B cell (primary cell): Measurements from ENCODE around the gene ITPR1. TPM values are rescaled to one million over a fixed set of nuclear protein-coding genes. Genes with fewer than 3 reads are reported as not detected.

ENCODE experiments used
- ATAC-seq: fragments of 200-7000 bp; cut with Tn5 transposase; one replicate; pipeline ENCODE4 v1.10.0; 2021; ENCODE audit warnings: low read depth, mild to moderate bottlenecking, moderate number of reproducible peaks, moderate library complexity
- CTCF ChIA-PET: fragments of 350-600 bp; sonication (Branson Sonifier 250); formaldehyde crosslinking; loops from one replicate; lab custom pipeline; 2021; ENCODE audit warnings: antibody characterized with exemption, inconsistent platforms; lab: Charles Lee
- POLR2A ChIA-PET: fragments of 350-600 bp; sonication (Branson Sonifier 250); formaldehyde crosslinking; loops from one replicate; lab custom pipeline; 2021; ENCODE audit warnings: antibody characterized with exemption; lab: Charles Lee
- DNase-seq: peaks from one replicate; pipeline ENCODE4 v3.0.0; 2013
- H2AFZ ChIP-seq: 2 replicates; pipeline ENCODE4 v1.6.1; 2012; ENCODE audit warnings: mild to moderate bottlenecking, low read depth, low read length; ENCODE audit not compliant: insufficient read depth, poor library complexity, severe bottlenecking
- H3K27ac ChIP-seq, 2 donors: 1 replicate in 1 of 2; 2 replicates in 1 of 2; pipeline ENCODE4 v1.5.1; 2012 to 2013; ENCODE audit warnings: low read length in 2 of 2, mild to moderate bottlenecking in 2 of 2, moderate library complexity in 1 of 2
- H3K27me3 ChIP-seq, 4 experiments: fragments of 200-600 bp in 1 of 4; sonication (generic) in 1 of 4; replicated peaks in 1 of 4; 1 replicate in 2 of 4; 2 replicates in 2 of 4; pipeline versions ENCODE4 v1.6.1 to v1.7.0; 2013 to 2016; ENCODE audit warnings: low read length in 3 of 4, mild to moderate bottlenecking in 2 of 4, mixed read lengths in 1 of 4, moderate library complexity in 1 of 4; ENCODE audit not compliant: insufficient read depth in 4 of 4, control insufficient read depth in 3 of 4; ENCODE audit errors: control extremely low read depth in 1 of 4
- H3K36me3 ChIP-seq, 2 experiments: replicated peaks in 1 of 2; 1 replicate in 1 of 2; 2 replicates in 1 of 2; pipeline versions ENCODE4 v1.6.1 to v1.7.1; 2013; ENCODE audit warnings: low read length in 1 of 2; ENCODE audit not compliant: insufficient read depth in 2 of 2, control insufficient read depth in 1 of 2; ENCODE audit errors: control extremely low read depth in 1 of 2, extremely low read depth in 1 of 2
- H3K4me1 ChIP-seq, 2 donors: fragments of 200-600 bp in 1 of 2; sonication (generic) in 1 of 2; 1 replicate in 1 of 2; 2 replicates in 1 of 2; pipeline versions ENCODE4 v1.5.1 to v1.6.1; 2013 to 2017; ENCODE audit warnings: low read length in 2 of 2; ENCODE audit not compliant: control insufficient read depth in 2 of 2, insufficient read depth in 2 of 2
- H3K4me2 ChIP-seq: replicated peaks from 2 replicates; pipeline ENCODE3; 2012; ENCODE audit warnings: mild to moderate bottlenecking, low read depth, low read length; ENCODE audit not compliant: poor library complexity, severe bottlenecking
- H3K4me3 ChIP-seq, 5 experiments: fragments of 200-600 bp in 1 of 5; sonication (generic) in 1 of 5; 1 replicate in 3 of 5; 2 replicates in 2 of 5; pipeline versions ENCODE4 v1.5.1 to v1.7.0; 2011 to 2016; ENCODE audit warnings: low read length in 4 of 5, mild to moderate bottlenecking in 4 of 5, low read depth in 2 of 5, control low read depth in 1 of 5, moderate library complexity in 1 of 5; ENCODE audit not compliant: insufficient read depth in 1 of 5; ENCODE audit errors: control extremely low read depth in 1 of 5, extremely low read depth in 1 of 5
- H3K79me2 ChIP-seq: fragments of 200-600 bp; sonication (generic); one replicate; pipeline ENCODE4 v1.6.0; 2016; ENCODE audit warnings: low read length; ENCODE audit not compliant: control insufficient read depth, insufficient read depth
- H3K9ac ChIP-seq: fragments of 200-600 bp; sonication (generic); 2 replicates; pipeline ENCODE4 v1.6.1; 2017; ENCODE audit warnings: mild to moderate bottlenecking, low read length, moderate library complexity
- H3K9me3 ChIP-seq, 3 donors: one replicate each; pipeline versions ENCODE4 v1.6.1 to v1.7.1; 2013; ENCODE audit warnings: low read length in 2 of 3; ENCODE audit not compliant: control insufficient read depth in 2 of 3, insufficient read depth in 1 of 3; ENCODE audit errors: control extremely low read depth in 1 of 3
- H4K20me1 ChIP-seq: 2 replicates; pipeline ENCODE4 v1.6.0; 2012; ENCODE audit warnings: mild to moderate bottlenecking, low read length; ENCODE audit not compliant: insufficient read depth, control insufficient read depth, poor library complexity, severe bottlenecking
- H3K27ac Mint-ChIP-seq: one replicate; pipeline ENCODE4 v1.8.0; 2021; ENCODE audit warnings: mixed read lengths
- H3K27me3 Mint-ChIP-seq: one replicate; pipeline ENCODE4 v1.8.0; 2021; ENCODE audit warnings: mixed read lengths
- H3K4me1 Mint-ChIP-seq: one replicate; pipeline ENCODE4 v1.8.0; 2021; ENCODE audit warnings: mixed read lengths
- H3K4me3 Mint-ChIP-seq: one replicate; pipeline ENCODE4 v1.8.0; 2021; ENCODE audit warnings: mixed read lengths
- H3K9me3 Mint-ChIP-seq: one replicate; pipeline ENCODE4 v1.8.0; 2022; ENCODE audit warnings: mixed read lengths; ENCODE audit not compliant: insufficient read depth
- CTCF ChIP-seq: fragments of 200-600 bp; IDR thresholded peaks from one replicate; pipeline ENCODE4 v1.8.0; 2022; ENCODE audit warnings: antibody characterized with exemption, mild to moderate bottlenecking
- EZH2 ChIP-seq: IDR thresholded peaks from 2 replicates; pipeline ENCODE4 v1.6.1; 2012; ENCODE audit warnings: borderline replicate concordance, low read depth, mild to moderate bottlenecking, moderate library complexity, low read length; ENCODE audit not compliant: insufficient read depth, poor library complexity, severe bottlenecking
- WGBS: methylation state at CpG from one replicate; pipeline ENCODE4 v1.1.5; 2013; ENCODE audit warnings: missing lambda C conversion rate; ENCODE audit not compliant: insufficient coverage; 5-methylcytosine and 5-hydroxymethylcytosine counted together
- intact Hi-C: fragments of 100-400 bp; cut with micrococcal nuclease; formaldehyde crosslinking; loops from one replicate; pipeline ENCODE4 v1.10.0; 2022
- polyA plus RNA-seq: library from polyadenylated mRNA; depleted of rRNA; stranded (reverse); fragments of >200 nt; gene quantifications from 2 replicates; pipeline ENCODE4 v1.2.3, GENCODE V29; 2012
- total RNA-seq, 2 donors: library from RNA; stranded (reverse); fragments of 120-200 nt in 1 of 2; gene quantifications; 1 replicate in 1 of 2; 2 replicates in 1 of 2; pipeline versions ENCODE4 v1.2.3 to v1.2.4, GENCODE V29; 2013 to 2022

The ITPR1 gene
- total and polyA plus RNA-seq, 2 donors (not counting 1 experiment from before 2014, with no cell fraction given) = 64.0 to 332 TPM

- Histone ChIP-seq H3K4me1 (peaks cover 76 to 77% of the 10 kb centered on the region in 2 donors), H3K36me3 (peaks cover 5 to 28% of the 10 kb centered on the region in 2 experiments), H2AFZ (no peak overlapping the region), H3K4me3 (no peak overlapping the region), H4K20me1 (peaks cover 73% of the 10 kb centered on the region), H3K79me2 (peaks cover 96% of the 10 kb centered on the region), H3K27me3 (no peaks in the 10 kb centered on the region), H3K9me3 (no peaks in the 10 kb centered on the region), H3K27ac (peak overlapping the region; percentile 16 to 58), H3K4me2 (peak overlapping the region; percentile 13), H3K9ac (no peak overlapping the region)
- no peaks in the 10 kb centered on the region for H3K9me3 Mint-ChIP-seq
- peaks cover 87% of the 10 kb centered on the region for H3K4me1 Mint-ChIP-seq
- DNase-seq (no peak), ATAC-seq (peak; percentile 31)
- ChIA-PET POLR2A (interaction anchor here (1.4 kb wide), 1 partner anchor 8 kb away, joined by 6 read pairs; no protein-coding TSS in a partner anchor), CTCF (interaction anchor here (0.7 to 1.0 kb wide), 3 partner anchors 9 to 120 kb away, joined by 3 read pairs; no protein-coding TSS in a partner anchor)
- no peak for TF ChIP-seq EZH2
- TF ChIP-seq CTCF = no peak
- no peak overlapping the region for H3K4me3 Mint-ChIP-seq
- intact Hi-C loops = no loop called here
- peak overlapping the region; percentile 73 for H3K27ac Mint-ChIP-seq
- no peaks in the 10 kb centered on the region for H3K27me3 Mint-ChIP-seq
- WGBS = 68% methylated on average over 12 of the region's 15 CpGs
These were observed 19.9 kb downstream of the ITPR1 start for GRCh38 chr3:4512895-4513616.

GRCh38 chr3:4514321-4514720 lies 21.2 kb downstream of the ITPR1 start:
- no peak overlapping the region for H3K4me3 Mint-ChIP-seq
- DNase-seq (no peak), ATAC-seq (no peak)
- H2AFZ ChIP-seq = no peak overlapping the region
- peaks cover 79% of the 10 kb centered on the region in 2 donors for H3K4me1 ChIP-seq
- ChIA-PET CTCF (interaction anchor here (1.0 to 1.1 kb wide), 2 partner anchors 119 kb away, joined by 3 read pairs; no protein-coding TSS in a partner anchor), POLR2A (no interaction called here)
- peaks cover 85% of the 10 kb centered on the region for H3K4me1 Mint-ChIP-seq
- intact Hi-C loops = no loop called here
- H3K4me3 ChIP-seq = no peak overlapping the region
- WGBS = 92% methylated on average over 4 of the region's 5 CpGs
- H3K4me2 ChIP-seq = no peak overlapping the region
- no peaks in the 10 kb centered on the region for H3K9me3 ChIP-seq
- no peak overlapping the region for H3K9ac ChIP-seq
- H3K79me2 ChIP-seq = peaks cover 96% of the 10 kb centered on the region
- H3K27me3 ChIP-seq = no peaks in the 10 kb centered on the region
- no peak overlapping the region for H3K27ac Mint-ChIP-seq
- H3K27me3 Mint-ChIP-seq = no peaks in the 10 kb centered on the region
- peaks cover 4 to 30% of the 10 kb centered on the region in 2 experiments for H3K36me3 ChIP-seq
- TF ChIP-seq CTCF = no peak
- TF ChIP-seq EZH2 = no peak
- H4K20me1 ChIP-seq = peaks cover 86% of the 10 kb centered on the region
- H3K9me3 Mint-ChIP-seq = no peaks in the 10 kb centered on the region
- peak overlapping the region in 1 of 2 donors; percentile 21 for H3K27ac ChIP-seq
